Measurements from ENCODE around the gene PDS5A. TPM values are rescaled to one million over a fixed set of nuclear protein-coding genes. Genes with fewer than 3 reads are reported as not detected.

PDS5A gene
- total RNA-seq, 4 donors from 2014 or later = 42.9 to 107 (median 68.9) TPM

DNA sequence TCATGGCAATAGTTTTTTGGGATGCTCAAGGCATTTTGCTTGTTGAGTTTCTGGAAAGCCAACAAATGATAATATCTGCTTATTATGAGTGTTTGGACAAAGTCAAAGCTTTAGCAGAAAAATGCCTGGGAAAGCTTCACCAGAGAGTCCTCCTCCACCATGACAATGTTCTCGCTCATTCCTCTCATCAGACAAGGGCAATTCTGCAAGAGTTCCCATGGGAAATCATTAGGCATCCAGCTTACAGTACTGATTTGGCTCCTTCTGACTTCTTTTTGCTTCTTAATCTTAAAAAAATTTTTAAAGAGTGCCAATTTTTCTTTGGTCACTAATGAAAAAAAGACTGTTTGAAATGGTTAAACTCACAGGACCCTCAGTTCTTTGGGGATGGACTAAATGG, 143.4 kb downstream of the PDS5A start:
- Histone ChIP-seq H3K27ac (no peak overlapping the region), H3K4me3 (no peak overlapping the region), H3K27me3 (no peaks in the 10 kb centered on the region), H3K4me1 (no peaks in the 10 kb centered on the region), H3K36me3 (no peaks in the 10 kb centered on the region), H3K9me3 (no peaks in the 10 kb centered on the region)
- intact Hi-C loops (cut with DNase I; ENCODE audit: low total_unique reads) = no loop called here
- TF ChIP-seq, protein P1, sequence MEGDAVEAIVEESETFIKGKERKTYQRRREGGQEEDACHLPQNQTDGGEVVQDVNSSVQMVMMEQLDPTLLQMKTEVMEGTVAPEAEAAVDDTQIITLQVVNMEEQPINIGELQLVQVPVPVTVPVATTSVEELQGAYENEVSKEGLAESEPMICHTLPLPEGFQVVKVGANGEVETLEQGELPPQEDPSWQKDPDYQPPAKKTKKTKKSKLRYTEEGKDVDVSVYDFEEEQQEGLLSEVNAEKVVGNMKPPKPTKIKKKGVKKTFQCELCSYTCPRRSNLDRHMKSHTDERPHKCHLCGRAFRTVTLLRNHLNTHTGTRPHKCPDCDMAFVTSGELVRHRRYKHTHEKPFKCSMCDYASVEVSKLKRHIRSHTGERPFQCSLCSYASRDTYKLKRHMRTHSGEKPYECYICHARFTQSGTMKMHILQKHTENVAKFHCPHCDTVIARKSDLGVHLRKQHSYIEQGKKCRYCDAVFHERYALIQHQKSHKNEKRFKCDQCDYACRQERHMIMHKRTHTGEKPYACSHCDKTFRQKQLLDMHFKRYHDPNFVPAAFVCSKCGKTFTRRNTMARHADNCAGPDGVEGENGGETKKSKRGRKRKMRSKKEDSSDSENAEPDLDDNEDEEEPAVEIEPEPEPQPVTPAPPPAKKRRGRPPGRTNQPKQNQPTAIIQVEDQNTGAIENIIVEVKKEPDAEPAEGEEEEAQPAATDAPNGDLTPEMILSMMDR (IDR thresholded peaks at IDR 0.05) = no peak
- no peak for TF ChIP-seq POLR2A (IDR thresholded peaks at IDR 0.05)
- DNase-seq = no peak

DNA sequence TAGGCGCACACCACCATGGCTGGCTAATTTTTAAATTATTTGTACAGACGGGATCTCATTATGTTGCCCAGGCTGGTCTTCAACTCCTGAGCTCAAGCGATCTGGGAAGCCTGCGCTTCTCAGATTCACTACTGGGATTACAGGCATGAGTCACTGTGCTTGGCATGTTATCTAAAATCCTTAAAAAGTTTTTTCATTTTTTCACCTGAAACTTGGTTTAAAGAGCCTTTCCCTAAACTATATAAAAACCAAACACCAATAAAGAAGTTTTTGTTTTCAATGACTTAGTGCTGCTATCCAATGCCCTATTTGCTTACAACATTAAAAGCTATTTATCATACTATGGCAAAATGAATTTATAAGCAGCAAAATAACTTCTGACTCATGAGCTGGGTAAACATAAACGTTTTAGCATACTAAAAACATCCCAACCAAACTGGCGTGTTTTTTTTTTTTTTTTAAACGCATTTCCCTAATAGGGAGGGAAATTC, 151.9 kb downstream of the PDS5A start:
- intact Hi-C loops (cut with DNase I; ENCODE audit: low total_unique reads) = no loop called here
- DNase-seq = no peak
- no peak overlapping the region for H3K4me3 ChIP-seq
- no peak for TF ChIP-seq POLR2A (IDR thresholded peaks at IDR 0.05)
- TF ChIP-seq, protein P1 (IDR thresholded peaks at IDR 0.05) = no peak
- no peaks in the 10 kb centered on the region for H3K36me3 ChIP-seq
- no peaks in the 10 kb centered on the region for H3K27me3 ChIP-seq
- no peaks in the 10 kb centered on the region for H3K9me3 ChIP-seq
- H3K4me1 ChIP-seq = no peaks in the 10 kb centered on the region
- H3K27ac ChIP-seq = no peak overlapping the region

DNA sequence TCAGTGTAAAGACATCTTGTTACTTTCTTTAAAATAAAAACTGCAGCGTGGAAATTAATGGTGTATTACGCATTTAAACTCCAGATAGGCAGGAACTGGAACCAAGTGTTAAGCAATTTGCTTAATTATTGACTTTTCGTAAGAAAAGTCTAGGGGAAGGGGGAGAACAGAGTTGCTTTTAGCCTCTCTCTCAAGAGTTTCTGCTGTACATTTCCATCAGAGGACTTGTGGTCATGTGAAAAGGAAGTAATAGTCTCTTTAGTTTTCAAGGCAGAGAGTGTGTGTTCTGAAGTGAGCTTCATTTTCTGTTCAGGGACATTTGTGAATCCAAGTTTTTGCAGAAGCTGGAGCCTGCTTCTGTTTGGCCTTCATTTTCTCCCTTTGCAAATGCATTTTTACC, 152.6 kb downstream of the PDS5A start:
- Histone ChIP-seq H3K9me3 (no peaks in the 10 kb centered on the region), H3K27me3 (no peaks in the 10 kb centered on the region), H3K36me3 (no peaks in the 10 kb centered on the region), H3K4me3 (no peak overlapping the region), H3K27ac (no peak overlapping the region), H3K4me1 (no peaks in the 10 kb centered on the region)
- DNase-seq = no peak
- TF ChIP-seq, protein P1 (IDR thresholded peaks at IDR 0.05) = no peak
- TF ChIP-seq POLR2A (IDR thresholded peaks at IDR 0.05) = no peak
- intact Hi-C loops (cut with DNase I; ENCODE audit: low total_unique reads) = no loop called here

DNA sequence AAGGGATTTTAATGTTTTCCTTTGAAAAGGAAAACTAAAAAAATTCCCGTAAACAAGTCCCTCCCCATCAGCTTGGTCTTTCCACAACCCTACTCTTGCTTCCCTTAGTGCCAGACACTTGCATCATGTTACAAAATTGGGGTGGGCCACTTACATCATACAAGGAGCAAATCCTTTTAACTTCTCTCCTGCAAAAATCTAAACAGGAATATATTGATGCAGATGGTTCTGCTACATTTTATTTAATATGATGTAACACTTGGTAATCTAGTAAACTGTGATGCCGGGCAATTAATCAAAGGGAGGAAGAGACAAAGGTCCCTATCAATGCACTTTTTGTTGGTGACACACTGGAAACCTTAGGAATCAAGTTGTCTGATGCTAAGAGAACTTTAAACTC, 154.5 kb downstream of the PDS5A start:
- TF ChIP-seq, protein P1 (IDR thresholded peaks at IDR 0.05) = no peak
- TF ChIP-seq POLR2A (IDR thresholded peaks at IDR 0.05) = no peak
- Histone ChIP-seq H3K9me3 (no peaks in the 10 kb centered on the region), H3K27ac (no peak overlapping the region), H3K27me3 (no peaks in the 10 kb centered on the region), H3K36me3 (no peaks in the 10 kb centered on the region), H3K4me1 (no peaks in the 10 kb centered on the region), H3K4me3 (no peak overlapping the region)
- intact Hi-C loops (cut with DNase I; ENCODE audit: low total_unique reads) = no loop called here
- DNase-seq = no peak

DNA sequence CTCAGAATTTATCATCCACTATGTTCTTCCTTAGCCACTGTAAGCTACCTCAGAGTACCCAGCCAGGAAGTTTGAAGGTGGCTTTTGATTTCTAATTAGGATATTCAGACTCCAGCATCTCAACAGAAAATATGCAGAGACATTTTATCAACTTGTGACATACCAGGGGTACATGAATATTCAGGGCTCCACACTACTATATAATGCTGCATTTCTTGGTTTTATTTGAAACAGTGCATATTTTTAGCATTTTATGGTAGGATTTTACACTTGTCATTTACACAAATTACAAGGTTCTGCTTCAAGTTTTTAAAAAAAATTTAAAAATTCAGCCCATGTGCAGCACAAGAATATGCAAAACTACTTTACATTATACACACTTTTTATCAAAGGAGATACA, 155.0 kb downstream of the PDS5A start:
- Histone ChIP-seq H3K27me3 (no peaks in the 10 kb centered on the region), H3K9me3 (no peaks in the 10 kb centered on the region), H3K4me1 (no peaks in the 10 kb centered on the region), H3K36me3 (no peaks in the 10 kb centered on the region), H3K27ac (no peak overlapping the region), H3K4me3 (no peak overlapping the region)
- intact Hi-C loops (cut with DNase I; ENCODE audit: low total_unique reads) = no loop called here
- DNase-seq = no peak
- no peak for TF ChIP-seq POLR2A (IDR thresholded peaks at IDR 0.05)
- TF ChIP-seq, protein P1 (IDR thresholded peaks at IDR 0.05) = no peak
